Measurements from ENCODE around the gene PLA1A.

PLA1A gene

GRCh38 chr3:119571230-119571629 is 26.5 kb upstream of the PLA1A start:
- no peaks in the 10 kb centered on the region for H3K27me3 ChIP-seq (ENCODE audit: insufficient read depth, low read length, poor library complexity, severe bottlenecking)
- no peaks in the 10 kb centered on the region for H3K9me2 ChIP-seq (replicated peaks; ENCODE audit: low read depth, low read length)
- H3F3A ChIP-seq (ENCODE audit: low read depth): no peaks in the 10 kb centered on the region
- TF ChIP-seq, protein P1, sequence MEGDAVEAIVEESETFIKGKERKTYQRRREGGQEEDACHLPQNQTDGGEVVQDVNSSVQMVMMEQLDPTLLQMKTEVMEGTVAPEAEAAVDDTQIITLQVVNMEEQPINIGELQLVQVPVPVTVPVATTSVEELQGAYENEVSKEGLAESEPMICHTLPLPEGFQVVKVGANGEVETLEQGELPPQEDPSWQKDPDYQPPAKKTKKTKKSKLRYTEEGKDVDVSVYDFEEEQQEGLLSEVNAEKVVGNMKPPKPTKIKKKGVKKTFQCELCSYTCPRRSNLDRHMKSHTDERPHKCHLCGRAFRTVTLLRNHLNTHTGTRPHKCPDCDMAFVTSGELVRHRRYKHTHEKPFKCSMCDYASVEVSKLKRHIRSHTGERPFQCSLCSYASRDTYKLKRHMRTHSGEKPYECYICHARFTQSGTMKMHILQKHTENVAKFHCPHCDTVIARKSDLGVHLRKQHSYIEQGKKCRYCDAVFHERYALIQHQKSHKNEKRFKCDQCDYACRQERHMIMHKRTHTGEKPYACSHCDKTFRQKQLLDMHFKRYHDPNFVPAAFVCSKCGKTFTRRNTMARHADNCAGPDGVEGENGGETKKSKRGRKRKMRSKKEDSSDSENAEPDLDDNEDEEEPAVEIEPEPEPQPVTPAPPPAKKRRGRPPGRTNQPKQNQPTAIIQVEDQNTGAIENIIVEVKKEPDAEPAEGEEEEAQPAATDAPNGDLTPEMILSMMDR (conservative IDR thresholded peaks at IDR 0.05; ENCODE audit: low read length): no peak
- H3K4me3 ChIP-seq (ENCODE audit: low read length, poor library complexity, severe bottlenecking): no peak overlapping the region
- no peaks in the 10 kb centered on the region for H3K9me3 ChIP-seq (ENCODE audit: insufficient read depth, low read depth, low read length)
- no peaks in the 10 kb centered on the region for H4K20me1 ChIP-seq (ENCODE audit: insufficient read depth, low read length, poor library complexity, severe bottlenecking)
- no peak overlapping the region for H3K9ac ChIP-seq (ENCODE audit: low read depth, low read length, poor library complexity, severe bottlenecking)
- no peaks in the 10 kb centered on the region for H3K79me2 ChIP-seq (ENCODE audit: insufficient read depth, low read length)
- no peak overlapping the region for H2AFZ ChIP-seq (ENCODE audit: low read length)
- no peak overlapping the region for H3K4me2 ChIP-seq (ENCODE audit: low read depth, low read length, poor library complexity, severe bottlenecking)
- no peaks in the 10 kb centered on the region for H3K36me3 ChIP-seq (ENCODE audit: insufficient read depth, low read length)
- no peaks in the 10 kb centered on the region for H3K4me1 ChIP-seq (ENCODE audit: insufficient read depth, low read length, poor library complexity, severe bottlenecking)

- no peaks in the 10 kb centered on the region for H3K4me1 ChIP-seq (ENCODE audit: insufficient read depth, low read length, poor library complexity, severe bottlenecking)
These were observed 26.0 kb upstream of the PLA1A start for GRCh38 chr3:119571688-119572087.

GRCh38 chr3:119575507-119575906 is 22.2 kb upstream of the PLA1A start:
- Histone ChIP-seq H3K36me3 (ENCODE audit: insufficient read depth, low read length) (no peaks in the 10 kb centered on the region), H3K9ac (ENCODE audit: low read depth, low read length, poor library complexity, severe bottlenecking) (no peak overlapping the region), H3K9me3 (ENCODE audit: insufficient read depth, low read depth, low read length) (no peaks in the 10 kb centered on the region), H3K4me1 (ENCODE audit: insufficient read depth, low read length, poor library complexity, severe bottlenecking) (no peaks in the 10 kb centered on the region), H3K79me2 (ENCODE audit: insufficient read depth, low read length) (no peaks in the 10 kb centered on the region), H3K9me2 (replicated peaks; ENCODE audit: low read depth, low read length) (no peaks in the 10 kb centered on the region), H3K27me3 (ENCODE audit: insufficient read depth, low read length, poor library complexity, severe bottlenecking) (peaks cover 6% of the 10 kb centered on the region), H3K4me3 (ENCODE audit: low read length, poor library complexity, severe bottlenecking) (no peak overlapping the region), H3K4me2 (ENCODE audit: low read depth, low read length, poor library complexity, severe bottlenecking) (no peak overlapping the region), H4K20me1 (ENCODE audit: insufficient read depth, low read length, poor library complexity, severe bottlenecking) (no peaks in the 10 kb centered on the region), H3F3A (ENCODE audit: low read depth) (no peaks in the 10 kb centered on the region), H2AFZ (ENCODE audit: low read length) (no peak overlapping the region)
- no peak for TF ChIP-seq EZH2phosphoT487 (IDR thresholded peaks at IDR 0.05; ENCODE audit: borderline replicate concordance)
- TF ChIP-seq, protein P1 (conservative IDR thresholded peaks at IDR 0.05; ENCODE audit: low read length): no peak

More at GRCh38 chr3:119571688-119572087, 26.0 kb upstream of the PLA1A start:
- no peak overlapping the region for H3K4me3 ChIP-seq (ENCODE audit: low read length, poor library complexity, severe bottlenecking)
- H3K36me3 ChIP-seq (ENCODE audit: insufficient read depth, low read length): no peaks in the 10 kb centered on the region
- H4K20me1 ChIP-seq (ENCODE audit: insufficient read depth, low read length, poor library complexity, severe bottlenecking): no peaks in the 10 kb centered on the region
- H3K4me2 ChIP-seq (ENCODE audit: low read depth, low read length, poor library complexity, severe bottlenecking): no peak overlapping the region
- no peak overlapping the region for H2AFZ ChIP-seq (ENCODE audit: low read length)
- no peaks in the 10 kb centered on the region for H3F3A ChIP-seq (ENCODE audit: low read depth)
- no peaks in the 10 kb centered on the region for H3K9me2 ChIP-seq (replicated peaks; ENCODE audit: low read depth, low read length)
- no peaks in the 10 kb centered on the region for H3K9me3 ChIP-seq (ENCODE audit: insufficient read depth, low read depth, low read length)
- H3K9ac ChIP-seq (ENCODE audit: low read depth, low read length, poor library complexity, severe bottlenecking): no peak overlapping the region
- no peak for TF ChIP-seq EZH2phosphoT487 (IDR thresholded peaks at IDR 0.05; ENCODE audit: borderline replicate concordance)
- TF ChIP-seq, protein P1 (conservative IDR thresholded peaks at IDR 0.05; ENCODE audit: low read length): no peak
- no peaks in the 10 kb centered on the region for H3K27me3 ChIP-seq (ENCODE audit: insufficient read depth, low read length, poor library complexity, severe bottlenecking)
- no peaks in the 10 kb centered on the region for H3K79me2 ChIP-seq (ENCODE audit: insufficient read depth, low read length)

All from Loucy (cell line).